Choroid plexus epithelial cell (primary cell): ENCODE results near the gene ZBTB6.

Source experiments
- DNase-seq: peaks from one replicate; pipeline ENCODE4 v3.0.0-alpha.2; 2010; ENCODE audit warnings: low read depth
- H3K4me3 ChIP-seq: 2 replicates; pipeline ENCODE4 v1.5.1; 2011; ENCODE audit warnings: low read depth, mild to moderate bottlenecking, control low read depth, low read length, moderate library complexity
- CTCF ChIP-seq: conservative IDR thresholded peaks from 2 replicates; pipeline ENCODE4 v1.5.1; 2011; ENCODE audit warnings: low read depth, mild to moderate bottlenecking, control low read depth, inconsistent platforms, low read length, moderate library complexity

ZBTB6 gene

GRCh38 chr9:122940454-122940748 is 27.3 kb upstream of the ZBTB6 start:
- DNase-seq = no peak
- peak overlapping the region; percentile 48 for H3K4me3 ChIP-seq
- TF ChIP-seq CTCF = no peak

- no peak for TF ChIP-seq CTCF
- DNase-seq = no peak
Observed at GRCh38 chr9:122939601-122940000, 26.5 kb upstream of the ZBTB6 start.

GRCh38 chr9:122936883-122937282 is 23.8 kb upstream of the ZBTB6 start:
- no peak for TF ChIP-seq CTCF
- no peak overlapping the region for H3K4me3 ChIP-seq
- no peak for DNase-seq

More at GRCh38 chr9:122939601-122940000, 26.5 kb upstream of the ZBTB6 start:
- no peak overlapping the region for H3K4me3 ChIP-seq

- no peak overlapping the region for H3K4me3 ChIP-seq
- DNase-seq = no peak
- no peak for TF ChIP-seq CTCF
Observed at GRCh38 chr9:122936464-122936863, 23.3 kb upstream of the ZBTB6 start.

- peak; percentile 92 for DNase-seq
- H3K4me3 ChIP-seq = peak within 1 kb of the TSS; percentile 82
- TF ChIP-seq CTCF = no peak
Observed at GRCh38 chr9:122931226-122932121, 18.4 kb upstream of the ZBTB6 start, which contains the start of gene ZBTB26. Gene ZBTB26, minus strand, starts transcription at chr9:122931512. Its CDS starts 11,578 bp downstream, at chr9:122919934.

GRCh38 chr9:122930541-122931225 is 17.6 kb upstream of the ZBTB6 start:
- DNase-seq = no peak
- H3K4me3 ChIP-seq = peak overlapping the region; percentile 82
- no peak for TF ChIP-seq CTCF
